Measurements from ENCODE around the gene WFIKKN1.
A peak's percentile ranks its signal among the peaks of the same experiment; 100 is the strongest.

The WFIKKN1 gene, protein sequence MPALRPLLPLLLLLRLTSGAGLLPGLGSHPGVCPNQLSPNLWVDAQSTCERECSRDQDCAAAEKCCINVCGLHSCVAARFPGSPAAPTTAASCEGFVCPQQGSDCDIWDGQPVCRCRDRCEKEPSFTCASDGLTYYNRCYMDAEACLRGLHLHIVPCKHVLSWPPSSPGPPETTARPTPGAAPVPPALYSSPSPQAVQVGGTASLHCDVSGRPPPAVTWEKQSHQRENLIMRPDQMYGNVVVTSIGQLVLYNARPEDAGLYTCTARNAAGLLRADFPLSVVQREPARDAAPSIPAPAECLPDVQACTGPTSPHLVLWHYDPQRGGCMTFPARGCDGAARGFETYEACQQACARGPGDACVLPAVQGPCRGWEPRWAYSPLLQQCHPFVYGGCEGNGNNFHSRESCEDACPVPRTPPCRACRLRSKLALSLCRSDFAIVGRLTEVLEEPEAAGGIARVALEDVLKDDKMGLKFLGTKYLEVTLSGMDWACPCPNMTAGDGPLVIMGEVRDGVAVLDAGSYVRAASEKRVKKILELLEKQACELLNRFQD

DNA sequence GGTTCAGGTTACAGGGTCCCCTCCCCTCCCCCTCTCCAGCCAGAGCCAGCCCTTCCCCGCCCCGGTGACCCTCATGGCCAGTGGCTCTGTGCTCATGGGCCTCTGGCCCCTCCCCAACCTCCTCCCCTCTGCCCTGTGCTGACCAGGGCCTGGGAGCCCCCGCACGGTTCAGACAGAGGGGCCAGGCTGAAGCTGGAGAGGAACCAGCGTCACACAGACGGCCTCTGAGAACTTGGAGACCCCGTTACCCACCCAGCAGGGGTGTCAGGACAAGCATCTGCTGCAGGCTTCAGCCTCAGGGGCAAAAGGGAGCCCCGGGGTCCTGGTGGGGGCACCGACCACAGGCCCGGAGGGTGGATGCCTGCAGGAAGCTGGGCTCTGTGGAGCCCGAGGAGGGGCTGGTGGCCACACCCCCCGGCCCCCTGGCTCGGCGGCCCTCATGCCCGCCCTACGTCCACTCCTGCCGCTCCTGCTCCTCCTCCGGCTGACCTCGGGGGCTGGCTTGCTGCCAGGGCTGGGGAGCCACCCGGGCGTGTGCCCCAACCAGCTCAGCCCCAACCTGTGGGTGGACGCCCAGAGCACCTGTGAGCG is at the start of gene WFIKKN1:
TSS of gene WFIKKN1 (plus strand) at position 171 of the 591 bp plus-strand sequence. CDS start at position 440, 269 bp downstream.
- DNase-seq, result no peak

DNA sequence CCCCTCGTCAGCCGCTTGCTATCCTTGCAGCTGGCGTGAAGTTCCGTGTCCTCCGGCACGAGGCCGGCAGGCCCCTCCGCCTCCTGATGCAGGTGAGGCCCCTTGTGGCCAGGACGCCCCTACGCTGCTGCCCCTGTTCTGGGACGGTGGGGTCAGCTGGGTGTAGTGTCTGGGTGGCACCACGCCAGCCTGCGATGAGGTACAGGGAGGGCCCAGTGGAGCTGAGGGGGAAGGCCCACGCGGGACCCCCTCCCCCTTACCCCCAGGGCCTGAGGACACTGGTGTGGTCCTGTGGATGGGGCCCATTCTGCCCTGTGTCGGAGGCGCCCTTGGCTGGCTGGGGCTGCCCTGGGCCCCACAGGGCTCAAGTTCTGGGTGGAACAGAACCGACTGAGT is 48.6 kb upstream of the WFIKKN1 start:
- no peak for DNase-seq

DNA sequence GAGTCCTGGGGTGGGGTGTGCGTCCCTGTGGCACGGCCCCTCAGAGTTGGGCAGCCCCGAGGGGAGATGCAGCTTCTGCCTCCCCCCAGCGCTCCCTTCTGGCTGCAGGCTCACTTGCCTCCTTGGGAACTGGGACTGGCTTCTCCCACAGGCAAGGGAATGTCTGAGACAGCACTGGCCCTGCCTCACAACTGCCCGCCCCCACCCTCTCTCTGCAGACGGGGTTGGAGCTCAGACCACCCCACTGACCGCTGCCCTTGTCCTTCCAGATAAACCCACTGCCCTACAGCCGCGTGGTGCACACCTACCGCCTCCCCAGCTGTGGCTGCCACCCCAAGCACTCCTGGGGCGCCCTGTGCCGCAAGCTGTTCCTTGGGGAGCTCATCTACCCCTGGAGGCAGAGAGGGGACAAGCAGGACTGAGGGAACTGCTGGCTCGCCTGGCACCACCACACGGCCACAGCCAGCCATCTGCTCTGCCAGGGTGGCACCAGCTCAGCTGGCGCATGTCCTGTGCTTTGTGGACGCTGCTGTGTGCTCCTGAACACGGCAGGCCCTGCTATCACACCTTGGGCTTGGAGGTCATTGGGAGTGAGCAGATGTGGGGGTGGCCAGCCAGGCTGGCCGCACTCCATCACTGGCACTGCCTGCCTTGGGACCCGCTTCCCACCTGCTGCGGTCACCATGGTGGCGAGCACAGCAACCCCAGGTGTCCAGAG is 48.0 kb upstream of the WFIKKN1 start:
- DNase-seq, result no peak

DNA sequence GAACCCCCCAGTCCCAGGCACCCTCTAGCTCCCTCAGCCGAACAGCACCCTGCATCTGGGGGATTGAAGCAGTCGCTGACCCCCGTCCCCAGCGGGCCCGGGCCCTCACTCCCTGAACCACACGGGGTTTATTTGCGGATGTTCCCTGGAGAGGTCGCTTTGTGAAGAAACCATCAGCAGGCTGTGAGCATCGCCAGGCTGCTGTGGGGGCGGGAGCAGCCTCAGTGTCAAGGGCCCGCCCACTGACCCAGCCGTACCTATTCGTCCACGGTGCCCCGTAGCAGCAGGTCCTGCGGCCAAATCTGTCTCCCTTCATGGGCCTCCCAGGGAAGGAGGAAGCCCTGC is 47.3 kb upstream of the WFIKKN1 start:
- no peak for DNase-seq

DNA sequence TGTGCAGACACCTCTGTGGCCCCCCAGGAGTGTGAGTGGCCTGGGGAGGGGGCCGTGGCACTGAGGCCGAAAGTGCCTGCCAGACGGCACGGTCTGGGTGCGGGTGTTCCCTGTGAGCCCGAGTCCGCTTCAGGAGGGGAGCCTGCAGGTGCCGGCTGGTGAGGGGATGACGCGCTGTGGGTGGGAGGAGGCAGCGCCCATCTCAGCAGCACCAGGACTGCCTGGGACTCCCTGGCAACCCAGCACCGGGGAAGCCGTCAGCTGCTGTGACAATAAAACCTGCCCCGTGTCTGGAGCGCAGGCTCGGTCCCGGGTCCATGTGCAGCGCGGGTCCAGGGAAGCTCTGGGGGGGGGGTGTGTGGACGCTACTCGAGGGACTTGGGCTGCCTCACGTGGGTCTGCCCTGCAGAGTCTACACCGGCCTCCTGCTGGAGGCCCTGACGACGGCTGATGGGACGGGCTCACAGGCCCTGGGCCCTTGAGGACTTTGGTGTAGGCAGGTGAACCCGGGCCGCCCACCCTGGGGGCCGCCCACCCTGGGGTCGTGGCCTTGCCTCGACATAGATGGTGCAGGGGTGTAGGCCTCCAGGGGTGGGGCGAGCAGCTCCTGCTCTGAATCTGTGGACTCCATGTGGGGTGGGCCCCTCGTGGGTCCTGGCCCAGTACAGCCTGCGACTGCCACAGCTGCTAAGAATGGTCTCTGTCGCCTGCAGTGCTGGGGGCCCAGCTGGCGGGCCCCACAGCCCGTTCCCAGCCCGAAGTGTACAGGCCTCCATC is 46.8 kb upstream of the WFIKKN1 start:
- DNase-seq, result no peak

DNA sequence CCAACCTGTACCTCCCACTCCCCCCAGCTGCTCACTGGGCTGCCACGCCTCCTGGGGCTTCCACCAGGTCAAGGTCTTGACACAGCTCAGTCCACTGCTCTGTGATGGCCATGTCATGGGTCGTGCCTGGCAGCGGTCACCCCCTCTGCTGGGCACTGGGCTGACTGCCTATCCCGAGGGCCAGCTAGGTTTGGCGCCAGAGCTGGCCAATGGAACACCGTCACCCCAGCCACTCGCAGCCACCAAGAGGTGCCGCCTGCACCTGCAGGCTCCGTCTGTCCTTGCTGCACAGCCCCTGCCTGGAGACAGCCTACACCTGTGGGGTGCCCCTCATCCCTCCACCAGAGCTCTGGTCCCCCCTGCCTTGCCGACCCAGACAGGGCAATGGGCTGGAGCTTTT is 45.4 kb upstream of the WFIKKN1 start:
- no peak for DNase-seq

DNA sequence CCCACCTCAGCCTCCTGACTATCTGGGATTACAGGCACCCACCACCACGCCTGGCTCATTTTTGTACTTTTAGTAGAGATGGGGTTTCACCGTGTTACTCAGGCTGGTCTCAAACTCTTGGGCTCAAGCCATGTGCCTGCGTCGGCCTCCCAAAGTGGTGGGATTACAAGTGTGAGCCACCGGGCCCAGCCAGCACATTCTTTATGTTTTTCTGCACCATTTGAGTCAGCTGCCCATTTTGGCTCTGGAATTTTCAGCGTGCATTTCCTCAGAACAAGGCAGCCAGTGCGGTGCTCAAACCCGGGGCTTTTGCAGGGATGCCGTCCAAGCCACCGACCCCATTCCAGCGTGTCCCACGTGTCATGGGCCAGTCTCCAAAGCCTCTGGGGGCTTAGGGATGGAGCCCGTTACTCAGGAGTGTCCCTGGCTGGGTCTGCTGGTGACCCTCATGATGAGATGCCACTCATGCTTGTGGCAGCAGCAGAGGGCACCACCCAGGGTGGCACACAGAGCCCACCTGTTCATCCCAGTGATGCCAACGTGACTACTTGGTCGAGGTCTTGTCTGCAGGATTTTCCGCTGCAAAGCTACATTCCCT is 44.6 kb upstream of the WFIKKN1 start:
- DNase-seq, result no peak

DNA sequence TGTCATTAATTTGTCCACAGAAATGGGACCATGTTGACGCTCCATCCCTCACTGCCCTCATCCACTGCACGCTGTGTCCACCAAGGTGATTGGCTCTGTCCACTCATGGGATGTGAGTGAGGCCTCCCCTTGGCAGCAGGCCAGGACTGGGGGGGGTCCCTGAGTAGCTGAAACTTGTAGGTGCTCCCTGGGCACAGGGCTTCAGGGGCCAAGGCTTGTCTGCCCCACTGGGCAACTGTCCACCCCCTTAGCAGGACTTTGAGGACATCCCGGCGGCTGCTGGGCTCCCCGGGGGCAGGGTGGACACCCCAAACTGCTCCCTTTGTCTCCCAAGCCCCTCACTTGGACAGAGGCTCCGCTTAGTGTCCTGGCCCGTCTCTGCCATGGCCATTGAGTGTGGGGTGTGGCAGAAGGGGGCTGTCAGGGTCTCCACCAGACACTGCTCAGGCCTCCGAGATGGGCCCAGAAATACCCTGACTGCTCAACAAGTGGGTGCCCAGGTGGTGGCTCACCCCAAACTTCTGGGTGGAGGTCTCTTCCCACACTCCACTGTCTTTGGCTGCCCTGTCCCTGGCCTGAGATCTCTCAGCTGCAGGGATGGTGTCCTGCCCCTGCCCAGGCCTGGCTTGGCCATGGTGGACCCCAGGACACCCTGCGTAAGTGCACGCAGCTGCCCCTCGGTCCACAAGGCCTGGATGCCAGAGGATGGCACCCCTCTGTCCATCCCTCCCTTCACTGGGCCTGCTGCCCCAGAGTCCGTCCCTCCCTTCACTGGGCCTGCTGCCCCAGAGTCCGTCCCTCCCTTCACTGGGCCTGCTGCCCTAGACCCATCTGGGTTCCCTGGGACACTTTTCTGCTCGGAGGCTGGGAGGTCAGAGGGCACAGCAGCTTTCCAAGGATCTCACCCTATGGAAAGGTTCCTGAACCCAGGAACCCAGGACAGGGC is 43.9 kb upstream of the WFIKKN1 start:
- no peak for DNase-seq

DNA sequence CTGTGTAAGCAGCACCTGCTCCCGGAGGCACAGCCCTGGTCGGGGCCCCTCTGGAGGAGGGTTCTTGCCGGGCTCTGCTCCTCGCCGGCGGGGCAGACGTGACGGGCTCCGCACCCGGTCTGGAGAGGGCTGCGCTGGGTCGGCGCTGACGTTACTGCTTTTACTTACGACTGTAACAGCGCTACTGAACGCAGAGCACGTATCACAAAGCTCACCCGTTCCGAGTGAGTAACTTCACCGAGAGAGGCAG is 42.2 kb upstream of the WFIKKN1 start:
- no peak for DNase-seq

DNA sequence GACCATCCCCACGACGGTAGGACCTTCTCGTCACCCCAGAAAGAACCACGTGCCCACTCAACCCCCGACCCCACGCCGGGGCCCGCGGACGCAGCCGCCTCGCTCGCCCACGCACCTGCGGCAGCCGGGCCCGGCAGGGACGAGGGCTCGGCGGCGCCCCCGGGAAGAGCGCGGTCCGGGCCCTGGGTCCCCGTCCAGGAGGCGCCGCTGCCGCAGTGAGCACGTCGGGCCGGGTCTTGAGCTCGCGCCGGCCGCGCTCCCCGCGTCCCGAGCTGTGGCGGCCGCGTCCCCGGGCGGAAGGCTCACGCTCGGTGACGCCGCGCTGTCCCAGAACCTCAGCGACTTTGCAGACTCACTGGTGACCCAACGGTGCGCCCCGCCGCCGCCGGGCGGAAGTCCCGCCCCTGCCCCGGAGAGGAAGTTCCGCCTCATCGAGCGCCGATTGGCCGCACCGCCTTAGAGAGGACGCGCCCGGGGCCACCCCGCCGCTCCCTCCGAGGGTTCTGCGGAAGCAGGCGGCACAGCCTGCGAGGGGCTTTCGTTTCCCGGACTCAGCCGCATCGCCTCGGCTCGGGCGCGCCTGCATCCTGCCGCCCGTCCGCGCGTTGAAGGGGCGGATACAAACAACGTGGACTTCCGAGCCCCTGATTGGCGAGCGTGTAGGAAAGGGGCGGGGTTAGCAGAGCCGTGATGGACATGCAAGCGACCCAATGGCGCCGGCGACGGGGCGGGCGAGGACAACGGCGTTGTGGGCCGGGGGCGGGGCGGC is 41.7 kb upstream of the WFIKKN1 start:
- DNase-seq, result peak; percentile 95

DNA sequence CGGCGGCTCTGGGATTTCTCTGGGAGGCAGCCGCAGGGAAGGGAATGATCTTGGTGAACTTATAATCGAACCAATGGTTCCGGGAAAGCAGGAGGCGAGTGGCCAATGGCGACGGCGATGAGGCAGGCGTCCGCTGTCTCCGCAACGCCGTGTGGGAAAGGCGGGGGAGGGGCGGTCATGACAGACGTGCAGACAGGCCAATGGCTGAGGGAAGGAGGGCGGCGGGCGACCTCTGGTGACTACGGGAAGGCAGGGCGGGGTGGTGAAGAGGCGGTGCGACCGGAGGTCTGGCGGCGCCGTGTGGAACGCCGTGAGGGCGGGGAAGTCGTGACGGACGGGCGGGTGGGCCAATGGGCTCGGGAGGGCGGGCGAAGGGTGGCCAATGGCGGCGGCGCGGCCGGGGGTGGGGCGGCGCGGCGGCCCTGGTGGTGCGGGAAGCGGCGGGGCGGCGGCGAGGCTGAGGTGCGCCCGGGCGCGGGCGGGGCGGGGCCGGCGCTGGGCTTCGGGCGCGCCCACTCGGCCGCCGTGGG is 41.1 kb upstream of the WFIKKN1 start, which contains the start of gene RAB40C:
TSS of gene RAB40C (plus strand) at position 409 of the 530 bp plus-strand sequence. CDS start 226 bp downstream, outside the sequence.
- DNase-seq, result peak; percentile 96

DNA sequence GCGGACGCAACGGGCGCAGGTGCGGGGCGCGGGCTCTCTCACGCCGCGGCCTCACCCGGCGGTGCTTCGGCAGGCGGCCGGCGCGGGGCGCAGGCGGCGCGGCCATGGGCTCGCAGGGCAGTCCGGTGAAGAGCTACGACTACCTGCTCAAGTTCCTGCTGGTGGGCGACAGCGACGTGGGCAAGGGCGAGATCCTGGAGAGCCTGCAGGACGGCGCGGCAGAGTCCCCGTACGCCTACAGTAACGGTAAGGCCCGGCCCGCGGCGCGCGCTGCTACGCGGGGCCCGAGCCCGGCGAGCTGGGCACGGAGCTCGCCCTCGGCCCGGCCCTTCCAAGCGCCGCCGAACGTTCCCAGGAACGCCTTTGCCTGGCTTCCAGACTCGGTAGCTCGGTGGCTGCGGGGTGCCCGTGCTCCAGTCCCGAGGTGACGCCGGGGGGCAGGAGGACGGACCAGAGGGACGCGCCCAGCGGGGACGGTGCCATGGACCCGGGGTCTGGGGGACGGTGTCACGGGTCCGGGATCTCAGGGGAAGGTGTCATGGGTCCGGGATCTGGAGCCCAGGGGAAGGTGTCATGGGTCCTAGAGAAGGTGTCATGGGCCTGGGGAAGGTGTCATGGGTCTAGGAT is 40.5 kb upstream of the WFIKKN1 start:
- DNase-seq, result no peak

DNA sequence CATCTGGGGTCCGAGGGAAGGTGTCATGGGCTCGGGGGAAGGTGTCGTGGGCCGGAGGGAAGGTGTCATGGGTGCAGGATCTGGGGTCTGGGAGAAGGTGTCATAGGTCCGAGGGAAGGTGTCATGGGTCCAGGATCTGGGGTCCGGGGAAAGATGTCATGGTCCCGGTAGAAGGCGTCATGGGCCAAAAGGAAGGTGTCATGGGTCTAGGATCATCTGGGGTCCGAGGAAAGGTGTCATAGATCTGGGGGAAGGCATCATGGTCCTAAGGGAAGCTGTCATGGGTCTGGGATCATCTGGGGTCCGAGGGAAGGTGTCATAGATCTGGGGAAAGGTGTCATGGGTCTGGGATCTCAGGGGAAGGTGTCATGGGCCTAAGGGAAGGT is 40.0 kb upstream of the WFIKKN1 start:
- DNase-seq, result no peak

DNA sequence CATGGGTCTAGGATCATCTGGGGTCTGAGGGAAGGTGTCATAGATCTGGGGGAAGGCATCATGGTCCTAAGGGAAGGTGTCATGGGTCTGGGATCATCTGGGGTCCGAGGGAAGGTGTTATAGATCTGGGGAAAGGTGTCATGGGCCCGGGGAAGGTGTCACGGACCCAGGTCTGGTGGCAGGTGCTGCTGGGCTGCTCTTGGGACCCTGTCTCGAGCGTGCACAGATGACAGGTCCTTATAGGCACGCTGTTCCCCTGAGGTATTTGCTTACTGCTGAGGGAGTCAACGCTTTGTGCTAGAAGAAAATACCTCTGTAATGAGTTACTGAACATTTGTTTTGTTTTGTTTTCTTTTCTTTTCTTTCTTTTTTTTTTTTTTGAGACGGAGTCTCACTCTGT is 39.6 kb upstream of the WFIKKN1 start:
- no peak for DNase-seq

DNA sequence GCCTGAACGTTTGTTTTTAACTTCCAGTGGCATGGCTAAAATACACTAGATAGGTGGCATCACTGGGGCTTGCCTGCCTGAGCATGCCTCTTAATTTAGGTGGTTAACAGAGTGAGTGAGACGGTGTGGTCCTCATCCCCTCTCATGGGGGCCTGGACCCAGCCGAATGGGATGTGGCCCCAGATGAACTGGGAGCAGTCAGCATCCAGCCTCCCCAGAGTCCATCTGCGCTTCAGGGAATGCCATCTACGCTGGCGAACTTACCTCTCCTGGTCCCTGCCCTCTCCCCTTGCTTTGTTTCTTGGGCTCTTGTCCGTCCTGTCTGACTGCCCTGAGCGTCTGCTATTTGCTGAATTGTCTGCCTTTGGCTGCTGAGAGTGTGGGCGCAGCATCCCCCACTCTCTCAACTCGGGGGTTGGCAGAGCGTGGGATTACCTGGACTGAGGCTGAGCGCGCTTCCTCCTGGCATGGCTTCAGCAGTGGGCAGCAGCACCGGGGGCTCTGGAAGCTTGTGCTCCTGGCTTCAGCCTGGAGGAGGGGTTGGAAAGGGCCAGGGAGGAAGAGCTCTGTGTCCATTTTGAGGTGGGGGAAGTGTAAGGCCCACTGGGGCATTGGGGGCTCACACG is 38.8 kb upstream of the WFIKKN1 start:
- DNase-seq, result no peak

DNA sequence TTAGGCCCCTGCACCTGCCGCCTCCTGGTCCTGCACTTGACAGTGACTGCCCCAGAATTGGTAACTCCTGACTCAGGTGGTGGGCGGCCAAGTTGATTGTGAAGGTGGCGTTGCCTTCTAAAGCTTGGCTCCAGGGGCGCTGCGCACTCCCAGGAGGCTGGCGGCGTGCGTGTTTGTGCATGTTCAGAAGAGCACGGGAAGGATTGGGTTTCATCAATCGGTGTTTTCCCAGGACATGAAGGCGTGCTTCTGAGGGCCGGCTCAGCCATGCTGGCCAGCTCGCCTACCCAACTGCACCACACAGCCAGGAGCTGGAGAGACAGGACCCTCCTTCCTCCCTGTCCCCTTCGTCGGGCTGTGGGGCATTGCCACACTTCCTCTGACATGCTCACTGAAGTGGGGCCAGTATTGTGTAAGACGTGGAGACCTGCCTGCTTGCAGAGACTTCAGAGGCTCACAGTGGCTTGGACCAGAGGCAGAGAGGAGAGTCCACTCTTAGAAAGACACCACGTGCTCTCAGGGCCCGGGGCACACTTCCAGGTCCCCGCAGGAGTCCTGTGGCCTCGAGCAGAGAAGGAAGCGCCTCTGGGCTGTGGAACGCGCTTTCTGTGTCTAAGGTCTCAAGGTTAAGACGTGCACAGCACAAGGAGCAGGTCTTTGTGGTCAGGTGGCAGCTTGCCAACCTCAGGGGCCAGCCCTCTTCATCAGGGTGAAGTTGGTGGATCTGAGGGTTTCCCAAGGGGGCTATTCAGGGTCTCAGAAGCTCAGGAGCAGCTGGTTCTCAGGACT is 38.1 kb upstream of the WFIKKN1 start:
- DNase-seq, result peak; percentile 56

DNA sequence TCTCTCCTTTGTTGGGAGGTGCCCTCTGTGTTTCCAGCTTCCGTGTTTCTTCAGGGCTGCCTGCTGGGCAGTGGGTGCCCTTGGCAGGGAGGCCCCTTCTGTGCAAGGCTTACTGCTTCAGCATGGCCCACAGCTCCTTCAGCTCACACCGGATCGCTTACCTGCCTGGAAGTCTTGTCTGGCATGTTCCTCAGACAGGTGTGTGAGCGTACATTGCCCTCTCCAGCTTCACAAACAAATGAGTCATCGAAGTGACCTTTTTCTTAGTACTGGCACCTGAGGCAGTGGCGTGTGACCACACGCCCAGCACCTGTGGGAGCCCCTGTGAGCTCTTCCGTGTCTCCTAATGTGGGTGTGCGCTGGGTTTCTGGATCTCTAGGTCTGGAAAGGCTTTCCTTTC is 37.4 kb upstream of the WFIKKN1 start:
- no peak for DNase-seq

DNA sequence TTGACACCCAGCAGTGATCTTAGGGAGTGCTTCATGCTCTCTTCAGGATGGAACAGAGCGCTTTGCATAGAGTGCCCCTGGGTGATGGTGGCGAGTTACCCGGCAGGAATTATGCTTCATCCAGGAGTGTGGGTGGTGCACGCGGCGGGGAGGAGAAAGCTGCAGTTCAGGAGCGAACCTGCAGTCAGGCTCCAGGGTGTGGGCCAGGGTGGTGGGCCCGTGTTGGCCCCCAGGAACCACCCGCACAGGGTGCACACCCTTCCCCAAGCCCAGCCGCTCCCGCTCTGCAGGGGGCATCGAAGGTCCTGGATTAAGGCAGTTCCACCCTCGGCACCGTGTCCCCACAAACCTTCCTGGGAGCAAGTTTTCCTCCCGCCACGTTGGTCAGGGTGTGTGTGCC is 37.0 kb upstream of the WFIKKN1 start:
- no peak for DNase-seq

DNA sequence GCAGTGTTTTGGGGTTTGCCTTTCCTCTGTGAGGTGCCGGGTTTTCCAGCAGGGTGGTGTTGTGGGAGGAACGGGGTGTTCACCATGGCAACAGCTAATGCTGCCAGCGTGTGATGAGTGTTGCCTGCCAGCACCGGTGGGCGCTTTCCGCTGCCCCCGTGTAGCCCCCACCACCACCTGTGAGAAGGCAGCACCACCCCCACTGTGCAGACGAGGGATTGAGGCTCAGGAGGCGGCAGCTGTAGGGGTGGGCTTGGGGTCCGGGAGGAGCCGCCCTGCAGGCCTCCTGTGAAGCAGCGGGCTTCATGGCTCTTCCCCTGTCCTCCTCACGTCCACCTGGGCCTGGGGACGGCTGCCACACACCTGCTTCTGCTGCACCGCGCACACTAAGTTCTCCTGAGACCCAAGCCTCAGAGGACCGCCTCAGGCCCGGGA is 35.7 kb upstream of the WFIKKN1 start:
- no peak for DNase-seq

Measured in midbrain (tissue), 1 donor.